ENCODE results near the gene GFOD1.
"Not testable (repeated sequence)": the region's sequence is repeated elsewhere in the genome, so short reads cannot be mapped to it uniquely, and the experiment has no call there.

Gene GFOD1

DNA sequence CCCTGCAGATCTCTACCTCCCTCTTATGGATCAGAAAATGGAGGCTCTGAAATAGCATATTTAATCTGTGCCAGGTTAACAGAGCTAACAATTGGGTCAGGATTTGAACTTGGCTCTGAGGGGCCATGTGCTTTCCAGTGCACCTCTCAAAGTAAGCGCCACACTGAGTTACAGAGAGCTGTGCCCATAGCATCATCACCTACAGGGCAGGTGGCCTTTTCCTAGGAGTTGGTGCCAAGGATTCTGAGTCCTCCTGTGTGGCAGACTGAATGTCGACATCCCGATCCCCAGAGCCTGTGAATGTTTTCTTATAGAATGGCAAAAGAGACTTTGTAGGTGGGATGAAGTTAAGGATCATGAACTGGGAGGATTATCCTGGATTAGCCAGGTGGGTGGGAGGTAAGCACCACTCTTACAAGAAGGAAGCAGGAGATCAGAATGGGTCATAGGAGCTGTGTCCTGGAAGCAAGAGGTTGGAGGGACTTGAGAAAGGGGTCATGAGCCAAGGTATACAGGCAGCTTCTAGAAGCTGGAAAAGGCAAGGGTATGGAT lies 91.1 kb downstream of the GFOD1 start:
- H3K36me3 ChIP-seq (ENCODE audit: control insufficient read depth, insufficient read depth, low read length): no peaks in the 10 kb centered on the region
- no peak overlapping the region for H3K4me3 ChIP-seq (ENCODE audit: insufficient read depth, low read depth, low read length)
- no peaks in the 10 kb centered on the region for H3K27me3 ChIP-seq (ENCODE audit: control insufficient read depth, insufficient read depth, low read length, poor library complexity, severe bottlenecking)
- 92 to 94% methylated on average over 3 of the region's 3 CpGs for WGBS, 2 experiments
- H3K9me3 ChIP-seq (ENCODE audit: control insufficient read depth, low read length): no peaks in the 10 kb centered on the region
- no peak overlapping the region for H3K27ac ChIP-seq (ENCODE audit: insufficient read depth, low read depth, low read length, poor library complexity, severe bottlenecking)
- no peaks in the 10 kb centered on the region for H3K4me1 ChIP-seq (ENCODE audit: control insufficient read depth, insufficient read depth, low read length)

DNA sequence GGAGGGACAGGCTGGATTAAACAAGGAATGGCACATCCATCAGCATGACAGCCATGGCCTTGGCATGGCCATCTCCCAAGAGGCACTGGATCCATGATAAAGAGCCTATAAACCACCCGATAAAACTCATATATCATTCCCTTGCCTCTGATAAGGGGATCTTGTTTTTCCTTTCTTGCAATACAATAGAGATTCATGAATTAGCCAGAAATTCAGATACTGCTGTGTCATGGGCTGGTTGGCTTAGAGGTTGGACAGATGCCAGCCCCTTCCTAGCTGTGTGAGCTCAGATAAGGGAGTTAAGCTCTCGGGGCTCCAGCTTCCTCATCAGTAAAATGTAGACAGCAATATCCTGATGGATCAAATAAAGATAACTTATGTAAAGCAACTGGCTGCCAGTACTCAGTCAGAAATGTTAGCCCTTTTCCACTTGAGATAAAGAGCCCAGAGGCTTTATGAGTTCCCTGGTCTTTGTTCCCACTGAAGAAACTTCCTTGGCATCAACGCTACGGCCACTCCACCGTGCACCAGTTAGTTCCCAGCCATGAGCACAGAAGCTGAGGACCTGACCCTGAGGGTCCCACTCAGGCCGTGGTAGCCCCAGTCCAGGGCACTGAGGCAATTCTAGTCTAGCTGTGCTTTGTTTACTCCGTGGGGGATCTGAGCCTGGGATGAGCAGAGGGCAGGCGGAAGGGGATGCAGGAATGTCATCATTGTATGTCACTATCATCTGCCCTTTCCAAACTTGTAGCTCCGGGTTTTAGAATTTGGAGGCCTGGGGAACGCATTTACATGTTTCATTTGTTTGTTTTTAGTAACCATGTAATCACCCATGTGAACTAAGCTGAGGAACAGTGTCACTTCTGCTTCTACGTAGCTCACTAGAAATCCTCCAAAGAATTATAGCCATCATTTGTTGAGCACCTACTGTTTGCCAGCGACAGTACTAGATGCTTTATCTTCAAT lies 91.8 kb downstream of the GFOD1 start:
- Histone ChIP-seq H3K4me3 (ENCODE audit: insufficient read depth, low read depth, low read length) (no peak overlapping the region), H3K9me3 (ENCODE audit: control insufficient read depth, low read length) (no peaks in the 10 kb centered on the region), H3K27ac (ENCODE audit: insufficient read depth, low read depth, low read length, poor library complexity, severe bottlenecking) (no peak overlapping the region), H3K36me3 (ENCODE audit: control insufficient read depth, insufficient read depth, low read length) (no peaks in the 10 kb centered on the region), H3K4me1 (ENCODE audit: control insufficient read depth, insufficient read depth, low read length) (no peaks in the 10 kb centered on the region), H3K27me3 (ENCODE audit: control insufficient read depth, insufficient read depth, low read length, poor library complexity, severe bottlenecking) (no peaks in the 10 kb centered on the region)
- WGBS, 2 experiments: 91 to 93% methylated on average over 12 of the region's 12 CpGs

DNA sequence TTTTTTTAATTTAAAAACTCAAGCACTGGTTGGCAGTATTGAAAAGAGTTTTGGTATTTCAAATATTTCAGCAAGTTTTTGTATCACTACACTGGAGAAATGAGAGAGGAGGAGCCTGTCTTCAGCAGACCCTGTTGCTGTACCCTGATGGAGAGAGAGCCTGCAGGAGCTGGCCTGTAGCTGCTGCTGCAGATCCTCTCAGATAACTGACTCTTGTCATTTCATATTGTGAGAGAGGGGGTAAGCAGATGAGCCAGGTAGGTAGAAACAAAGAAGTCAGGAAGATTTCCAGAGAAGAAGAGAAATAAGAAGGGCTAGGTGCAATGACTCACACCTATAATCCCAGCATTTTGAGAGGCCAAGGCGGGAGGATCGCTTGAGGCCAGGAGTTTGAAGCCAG lies 94.9 kb downstream of the GFOD1 start:
- no peaks in the 10 kb centered on the region for H3K9me3 ChIP-seq (ENCODE audit: control insufficient read depth, low read length)
- H3K4me3 ChIP-seq (ENCODE audit: insufficient read depth, low read depth, low read length): no peak overlapping the region
- WGBS, 2 experiments: 42 to 50% methylated on average over 2 of the region's 2 CpGs
- H3K27ac ChIP-seq (ENCODE audit: insufficient read depth, low read depth, low read length, poor library complexity, severe bottlenecking): no peak overlapping the region
- H3K36me3 ChIP-seq (ENCODE audit: control insufficient read depth, insufficient read depth, low read length): no peaks in the 10 kb centered on the region
- no peaks in the 10 kb centered on the region for H3K27me3 ChIP-seq (ENCODE audit: control insufficient read depth, insufficient read depth, low read length, poor library complexity, severe bottlenecking)
- H3K4me1 ChIP-seq (ENCODE audit: control insufficient read depth, insufficient read depth, low read length): no peaks in the 10 kb centered on the region

DNA sequence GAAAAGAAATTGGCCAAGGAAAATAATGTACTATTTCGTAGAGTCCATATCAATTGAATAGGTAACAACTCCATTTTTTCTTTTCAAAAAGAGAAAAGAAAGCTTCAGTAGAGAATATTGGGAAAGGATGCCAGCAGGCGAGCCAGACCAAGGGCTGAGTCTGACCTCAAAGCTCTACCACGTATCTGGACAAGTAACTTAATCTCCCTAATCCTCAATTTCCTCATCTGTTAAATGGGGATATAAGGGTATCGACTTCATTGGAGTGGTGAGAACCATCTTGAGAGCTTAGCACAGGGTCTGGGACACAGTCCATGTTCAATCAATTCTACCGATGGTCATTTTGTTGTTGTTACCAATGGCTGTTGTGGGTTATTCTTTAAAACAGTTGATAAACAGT lies 95.9 kb downstream of the GFOD1 start:
- Histone ChIP-seq H3K27ac (ENCODE audit: insufficient read depth, low read depth, low read length, poor library complexity, severe bottlenecking) (no peak overlapping the region), H3K4me3 (ENCODE audit: insufficient read depth, low read depth, low read length) (no peak overlapping the region), H3K27me3 (ENCODE audit: control insufficient read depth, insufficient read depth, low read length, poor library complexity, severe bottlenecking) (no peaks in the 10 kb centered on the region), H3K36me3 (ENCODE audit: control insufficient read depth, insufficient read depth, low read length) (no peaks in the 10 kb centered on the region), H3K9me3 (ENCODE audit: control insufficient read depth, low read length) (no peaks in the 10 kb centered on the region), H3K4me1 (ENCODE audit: control insufficient read depth, insufficient read depth, low read length) (no peaks in the 10 kb centered on the region)
- WGBS, 2 experiments: 87 to 88% methylated on average over 3 to 5 of the region's 5 CpGs

DNA sequence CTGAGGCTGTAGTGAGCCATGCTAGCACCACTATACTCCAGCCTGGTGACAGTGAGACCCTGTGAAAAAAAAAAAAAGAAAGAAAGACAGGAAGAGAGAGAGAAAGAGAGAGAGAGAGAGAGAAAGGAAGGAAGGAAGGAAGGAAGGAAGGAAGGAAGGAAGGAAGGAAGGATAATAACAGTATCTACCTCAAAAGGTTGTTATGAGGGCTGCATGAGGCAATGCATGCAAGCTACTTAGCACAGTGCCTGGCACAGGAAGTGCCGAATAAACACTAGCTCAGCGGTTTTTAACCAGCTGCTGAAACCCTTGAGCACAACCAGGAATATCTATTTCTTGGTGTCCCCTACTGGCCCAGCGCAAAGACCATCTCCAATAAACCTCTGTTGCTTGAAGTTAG lies 96.7 kb downstream of the GFOD1 start:
- Histone ChIP-seq H3K36me3 (ENCODE audit: control insufficient read depth, insufficient read depth, low read length) (no peaks in the 10 kb centered on the region), H3K27me3 (ENCODE audit: control insufficient read depth, insufficient read depth, low read length, poor library complexity, severe bottlenecking) (no peaks in the 10 kb centered on the region), H3K9me3 (ENCODE audit: control insufficient read depth, low read length) (no peaks in the 10 kb centered on the region), H3K4me3 (ENCODE audit: insufficient read depth, low read depth, low read length) (no peak overlapping the region), H3K27ac (ENCODE audit: insufficient read depth, low read depth, low read length, poor library complexity, severe bottlenecking) (no peak overlapping the region), H3K4me1 (ENCODE audit: control insufficient read depth, insufficient read depth, low read length) (no peaks in the 10 kb centered on the region)
- 70 to 75% methylated on average over 3 of the region's 3 CpGs for WGBS, 2 experiments

DNA sequence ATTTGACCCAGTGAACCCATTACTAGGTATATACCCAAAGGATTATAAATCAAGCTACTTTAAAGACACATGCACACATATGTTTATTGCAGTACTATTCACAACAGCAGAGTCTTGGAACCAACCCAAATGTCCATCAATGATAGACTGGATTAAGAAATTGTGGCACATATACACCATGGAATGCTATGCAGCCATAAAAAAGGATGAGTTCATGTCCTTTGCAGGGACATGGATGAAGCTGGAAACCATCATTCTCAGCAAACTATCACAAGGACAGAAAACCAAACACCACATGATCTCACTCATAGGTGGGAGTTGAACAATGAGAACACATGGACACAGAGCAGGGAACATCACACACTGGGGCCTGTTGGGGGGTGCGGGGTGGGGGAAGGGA lies 98.2 kb downstream of the GFOD1 start:
- H3K9me3 ChIP-seq (ENCODE audit: control insufficient read depth, low read length); H3K36me3 ChIP-seq (ENCODE audit: control insufficient read depth, insufficient read depth, low read length); H3K27me3 ChIP-seq (ENCODE audit: control insufficient read depth, insufficient read depth, low read length, poor library complexity, severe bottlenecking); H3K4me3 ChIP-seq (ENCODE audit: insufficient read depth, low read depth, low read length); H3K4me1 ChIP-seq (ENCODE audit: control insufficient read depth, insufficient read depth, low read length); H3K27ac ChIP-seq (ENCODE audit: insufficient read depth, low read depth, low read length, poor library complexity, severe bottlenecking): not testable (repeated sequence)
- WGBS, 2 experiments: 86 to 90% methylated on average over 1 of the region's 1 CpG

DNA sequence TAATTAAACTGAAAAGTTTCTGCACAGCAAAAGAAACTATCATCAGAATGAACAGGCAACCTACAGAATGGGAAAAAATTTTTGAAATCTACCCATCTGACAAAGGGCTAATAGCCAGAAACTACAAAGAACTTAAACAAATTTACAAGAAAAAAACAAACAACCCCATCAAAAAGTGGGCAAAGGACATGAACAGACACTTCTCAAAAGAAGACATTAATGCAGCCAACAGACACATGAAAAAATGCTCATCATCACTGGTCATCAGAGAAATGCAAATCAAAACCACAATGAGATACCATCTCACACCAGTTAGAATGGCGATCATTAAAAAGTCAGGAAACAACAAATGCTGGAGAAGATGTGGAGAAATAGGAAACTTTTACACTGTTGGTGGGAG lies 98.6 kb downstream of the GFOD1 start:
- H3K27ac ChIP-seq (ENCODE audit: insufficient read depth, low read depth, low read length, poor library complexity, severe bottlenecking); H3K9me3 ChIP-seq (ENCODE audit: control insufficient read depth, low read length); H3K36me3 ChIP-seq (ENCODE audit: control insufficient read depth, insufficient read depth, low read length); H3K4me1 ChIP-seq (ENCODE audit: control insufficient read depth, insufficient read depth, low read length); H3K4me3 ChIP-seq (ENCODE audit: insufficient read depth, low read depth, low read length); H3K27me3 ChIP-seq (ENCODE audit: control insufficient read depth, insufficient read depth, low read length, poor library complexity, severe bottlenecking): not testable (repeated sequence)
- 89 to 100% methylated on average over 1 of the region's 1 CpG for WGBS, 2 experiments

DNA sequence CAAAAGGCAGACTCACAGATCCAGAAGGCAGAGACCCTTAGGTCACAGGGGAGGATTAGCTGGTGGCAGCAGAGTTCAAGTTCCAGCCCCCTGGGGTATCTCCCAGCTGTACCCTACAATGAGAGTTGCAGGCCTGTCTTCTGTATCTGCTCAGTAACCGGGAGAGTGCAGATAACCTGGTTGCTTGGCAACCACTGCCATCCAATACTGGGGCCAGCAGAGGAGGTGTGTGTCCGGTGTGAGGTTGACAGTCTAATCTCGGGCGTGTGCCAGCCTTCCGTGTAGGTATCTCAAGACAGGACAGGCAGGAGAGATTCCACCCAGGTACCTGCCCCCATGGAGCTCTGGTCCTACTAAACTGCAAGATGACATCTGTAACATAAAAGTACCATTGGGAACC lies 102.4 kb downstream of the GFOD1 start:
- Histone ChIP-seq H3K4me1 (ENCODE audit: control insufficient read depth, insufficient read depth, low read length) (no peaks in the 10 kb centered on the region), H3K27ac (ENCODE audit: insufficient read depth, low read depth, low read length, poor library complexity, severe bottlenecking) (no peak overlapping the region), H3K36me3 (ENCODE audit: control insufficient read depth, insufficient read depth, low read length) (no peaks in the 10 kb centered on the region), H3K4me3 (ENCODE audit: insufficient read depth, low read depth, low read length) (no peak overlapping the region), H3K27me3 (ENCODE audit: control insufficient read depth, insufficient read depth, low read length, poor library complexity, severe bottlenecking) (no peaks in the 10 kb centered on the region), H3K9me3 (ENCODE audit: control insufficient read depth, low read length) (no peaks in the 10 kb centered on the region)
- WGBS, 2 experiments: 85% methylated on average over 5 of the region's 5 CpGs

DNA sequence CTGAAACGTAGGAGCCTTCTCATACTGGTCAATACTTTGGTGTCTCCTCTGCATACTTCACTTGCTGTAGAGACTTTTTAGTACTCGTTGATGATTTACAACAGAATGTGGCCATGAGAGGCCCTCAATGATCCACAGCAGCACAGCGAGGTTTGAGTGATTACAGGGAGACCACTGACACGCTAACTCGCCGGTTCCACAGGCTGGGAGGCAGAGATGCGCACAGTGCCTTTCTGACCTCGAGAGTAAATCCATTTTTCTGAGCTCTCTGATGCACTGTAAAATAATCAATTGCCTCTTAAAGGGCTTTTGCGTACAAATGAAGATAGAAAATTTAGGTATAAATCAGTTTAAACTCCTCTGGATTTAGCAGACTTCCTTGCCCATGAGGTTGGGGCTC lies 102.9 kb downstream of the GFOD1 start:
- Histone ChIP-seq H3K36me3 (ENCODE audit: control insufficient read depth, insufficient read depth, low read length) (no peaks in the 10 kb centered on the region), H3K9me3 (ENCODE audit: control insufficient read depth, low read length) (no peaks in the 10 kb centered on the region), H3K27me3 (ENCODE audit: control insufficient read depth, insufficient read depth, low read length, poor library complexity, severe bottlenecking) (no peaks in the 10 kb centered on the region), H3K4me1 (ENCODE audit: control insufficient read depth, insufficient read depth, low read length) (no peaks in the 10 kb centered on the region), H3K27ac (ENCODE audit: insufficient read depth, low read depth, low read length, poor library complexity, severe bottlenecking) (no peak overlapping the region), H3K4me3 (ENCODE audit: insufficient read depth, low read depth, low read length) (no peak overlapping the region)
- 93 to 95% methylated on average over 9 of the region's 9 CpGs for WGBS, 2 experiments

DNA sequence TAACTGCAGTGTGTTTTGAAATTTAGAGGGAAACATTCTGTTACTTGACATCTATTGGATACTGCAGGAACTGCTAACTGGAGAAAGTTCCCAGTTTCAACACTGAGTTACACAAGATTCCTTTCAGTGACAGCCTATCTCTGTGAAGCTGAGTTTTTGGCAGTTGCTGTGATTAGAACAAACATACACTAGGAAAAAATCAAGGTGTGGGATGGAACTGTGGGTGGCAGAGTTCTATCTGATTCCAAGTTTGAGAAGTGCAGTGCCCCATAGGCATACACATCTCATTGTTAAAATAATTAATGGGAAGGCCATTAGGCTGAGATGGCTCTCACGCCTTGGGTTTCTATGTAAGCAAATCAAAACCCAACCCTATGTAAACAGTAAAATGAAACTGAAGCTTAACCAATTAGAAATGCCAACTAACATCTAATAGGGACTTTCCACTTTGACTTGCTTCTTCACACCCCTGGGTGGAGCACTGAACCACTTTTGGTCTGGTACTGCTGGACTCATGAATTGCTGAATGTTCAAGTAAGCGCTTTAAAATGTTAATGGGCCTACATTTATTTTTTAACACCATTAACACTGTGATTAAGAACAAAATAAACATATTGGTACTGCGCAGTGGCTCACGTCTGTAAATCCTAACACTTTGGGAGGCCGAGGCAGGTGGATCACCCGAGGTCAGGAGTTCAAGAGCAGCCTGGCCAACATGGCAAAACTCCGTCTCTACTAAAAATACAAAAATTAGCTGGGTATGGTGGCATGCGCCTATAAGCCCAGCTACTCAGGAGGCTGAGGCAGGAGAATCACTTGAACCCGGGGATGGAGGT lies 103.9 kb downstream of the GFOD1 start:
- Histone ChIP-seq H3K36me3 (ENCODE audit: control insufficient read depth, insufficient read depth, low read length) (no peaks in the 10 kb centered on the region), H3K4me1 (ENCODE audit: control insufficient read depth, insufficient read depth, low read length) (peaks cover 5% of the 10 kb centered on the region), H3K27me3 (ENCODE audit: control insufficient read depth, insufficient read depth, low read length, poor library complexity, severe bottlenecking) (no peaks in the 10 kb centered on the region), H3K27ac (ENCODE audit: insufficient read depth, low read depth, low read length, poor library complexity, severe bottlenecking) (no peak overlapping the region), H3K9me3 (ENCODE audit: control insufficient read depth, low read length) (no peaks in the 10 kb centered on the region), H3K4me3 (ENCODE audit: insufficient read depth, low read depth, low read length) (no peak overlapping the region)
- 83 to 84% methylated on average over 8 to 9 of the region's 9 CpGs for WGBS, 2 experiments
